Stimulated activated CD8-positive, alpha-beta memory T cell treated with anti-CD3 and anti-CD28 coated beads, Interleukin-15, amount 100 ng/mL, for 1 hour (primary cell): ENCODE data around the gene IQCH.
"Not testable (repeated sequence)": the region's sequence is repeated elsewhere in the genome, so short reads cannot be mapped to it uniquely, and the experiment has no call there.

Source experiments
- DNase-seq: peaks from one replicate; pipeline ENCODE4 v3.0.0-alpha.2; 2020; ENCODE audit warnings: low read depth

The IQCH gene

GRCh38 chr15:67359431-67360079 is 105.0 kb downstream of the IQCH start:
- DNase-seq = no peak

- DNase-seq = no peak
Measured at GRCh38 chr15:67361100-67361499, 106.5 kb downstream of the IQCH start.

- DNase-seq = not testable (repeated sequence)
Measured at GRCh38 chr15:67363712-67364111, 109.1 kb downstream of the IQCH start.

- no peak for DNase-seq
Measured at GRCh38 chr15:67365994-67366393, 111.4 kb downstream of the IQCH start.

- no peak for DNase-seq
Measured at GRCh38 chr15:67366904-67367303, 112.3 kb downstream of the IQCH start.

GRCh38 chr15:67369359-67369998 is 114.9 kb downstream of the IQCH start:
- no peak for DNase-seq

GRCh38 chr15:67370206-67370954 is 115.8 kb downstream of the IQCH start:
- no peak for DNase-seq

- no peak for DNase-seq
Measured at GRCh38 chr15:67372543-67372942, 118.0 kb downstream of the IQCH start.

- no peak for DNase-seq
Measured at GRCh38 chr15:67372986-67373675, 118.5 kb downstream of the IQCH start.

GRCh38 chr15:67373971-67374370 is 119.4 kb downstream of the IQCH start:
- DNase-seq = no peak

- no peak for DNase-seq
Measured at GRCh38 chr15:67379530-67379929, 124.9 kb downstream of the IQCH start.

GRCh38 chr15:67380921-67381320 is 126.3 kb downstream of the IQCH start:
- no peak for DNase-seq

GRCh38 chr15:67381416-67382045 is 126.9 kb downstream of the IQCH start:
- no peak for DNase-seq

GRCh38 chr15:67382723-67383122 is 128.1 kb downstream of the IQCH start:
- DNase-seq = no peak

GRCh38 chr15:67383899-67384298 is 129.3 kb downstream of the IQCH start:
- no peak for DNase-seq

GRCh38 chr15:67384761-67385160 is 130.2 kb downstream of the IQCH start:
- no peak for DNase-seq

GRCh38 chr15:67385971-67386370 is 131.4 kb downstream of the IQCH start:
- DNase-seq = no peak

GRCh38 chr15:67386947-67387346 is 132.4 kb downstream of the IQCH start:
- no peak for DNase-seq

- no peak for DNase-seq
Measured at GRCh38 chr15:67389975-67390374, 135.4 kb downstream of the IQCH start.

GRCh38 chr15:67394873-67395639 is 140.5 kb downstream of the IQCH start:
- no peak for DNase-seq

GRCh38 chr15:67396114-67396513 is 141.5 kb downstream of the IQCH start:
- DNase-seq = no peak
